Measurements from ENCODE around the gene PPIL6.

GRCh38 chr6:109473120-109473519 is 32.7 kb upstream of the PPIL6 start:
- TF ChIP-seq CTCF (IDR thresholded peaks at IDR 0.05; ENCODE audit: low read depth, low read length), result no peak
- TF ChIP-seq EZH2phosphoT487 (IDR thresholded peaks at IDR 0.05; ENCODE audit: low read depth), result no peak

All from OCI-LY3 (cell line).